Upper lobe of left lung (tissue), 6 donors: Measurements from ENCODE around the gene SPR. TPM values are rescaled to one million over a fixed set of nuclear protein-coding genes. Genes with fewer than 3 reads are reported as not detected.

Source experiments
- ATAC-seq, 2 donors: fragments of 200-7000 bp; cut with Tn5 transposase; one replicate each; pipeline ENCODE4 v1.9.1; 2022; ENCODE audit warnings: mild to moderate bottlenecking in 2 of 2, moderate library complexity in 2 of 2; ENCODE audit not compliant: low FRiP score in 2 of 2
- DNase-seq, 2 donors: peaks; one replicate each; pipeline ENCODE4 v3.0.0-alpha.2; 2019 to 2020
- H3K27ac ChIP-seq, 4 donors: fragments of 200-600 bp; sonication (generic); one replicate each; pipeline ENCODE4 v1.5.1; 2016 to 2019
- H3K27me3 ChIP-seq, 4 donors: fragments of 200-600 bp; sonication (generic); one replicate each; pipeline ENCODE4 v1.5.1; 2017 to 2019
- H3K36me3 ChIP-seq, 4 donors: fragments of 200-600 bp; sonication (generic); one replicate each; pipeline ENCODE4 v1.5.1; 2016 to 2019
- H3K4me1 ChIP-seq, 4 donors: fragments of 200-600 bp; sonication (generic); one replicate each; pipeline ENCODE4 v1.5.1; 2018 to 2019
- H3K4me3 ChIP-seq, 4 donors: fragments of 200-600 bp; sonication (generic); one replicate each; pipeline ENCODE4 v1.5.1; 2017 to 2019; ENCODE audit warnings: mild to moderate bottlenecking in 2 of 4, moderate library complexity in 1 of 4
- H3K9me3 ChIP-seq, 4 donors: fragments of 200-600 bp; sonication (generic); one replicate each; pipeline ENCODE4 v1.5.1; 2018 to 2019
- CTCF ChIP-seq, 6 experiments: fragments of 450-650 bp in 4 of 6; fragments of 200-600 bp in 2 of 6; sonication (generic) in 2 of 6; IDR thresholded peaks; one replicate each; pipeline ENCODE4 v1.5.1; 2016 to 2019; ENCODE audit warnings: antibody characterized with exemption in 6 of 6
- EP300 ChIP-seq, 4 donors: sonication (generic); formaldehyde crosslinking; IDR thresholded peaks; one replicate each; pipeline ENCODE4 v1.5.1; 2017; ENCODE audit warnings: antibody characterized with exemption in 4 of 4, control low read depth in 2 of 4
- POLR2A ChIP-seq, 4 donors: fragments of 450-650 bp; IDR thresholded peaks; one replicate each; pipeline ENCODE4 v1.5.1; 2016 to 2017; ENCODE audit warnings: antibody characterized with exemption in 4 of 4, mild to moderate bottlenecking in 2 of 4
- POLR2AphosphoS5 ChIP-seq, 2 donors: sonication (generic); formaldehyde crosslinking; IDR thresholded peaks; one replicate each; pipeline ENCODE4 v1.5.1; 2017; ENCODE audit warnings: antibody characterized with exemption in 2 of 2
- WGBS, 2 donors: methylation state at CpG; one replicate each; pipeline ENCODE4 v1.1.5; 2017 to 2018; 5-methylcytosine and 5-hydroxymethylcytosine counted together
- total RNA-seq, 6 donors: library from RNA; depleted of rRNA in 4 of 6; stranded (reverse); fragments of >200 nt in 4 of 6; gene quantifications; one replicate each; pipeline versions ENCODE4 v1.1.0 to v1.2.1, GENCODE V29; 2016 to 2021
- donor health status: DM: no; HTN: no; CAD: no; lungs with moderate emphysema.
- donor health status: DM: no; HTN: yes; CAD: no; lungs with severe emphysema.

The SPR gene
- total RNA-seq, 6 donors from 2014 or later: 26.2 to 49.2 (median 34.2) TPM

GRCh38 chr2:72887740-72888437 lies 681 bp downstream of the SPR start:
- TF ChIP-seq CTCF (IDR thresholded peaks at IDR 0.05): peak; percentile 64 to 88 (median 78)
- no peak for TF ChIP-seq EP300 (IDR thresholded peaks at IDR 0.05)

GRCh38 chr2:72888438-72889202 lies 1.4 kb downstream of the SPR start:
- WGBS, 2 donors: 89 to 90% methylated on average over 11 of the region's 11 CpGs
- H3K4me3 ChIP-seq: peak overlapping the region in 2 of 4 donors; percentile 81 to 93
- TF ChIP-seq POLR2AphosphoS5 (IDR thresholded peaks at IDR 0.05): no peak
- TF ChIP-seq EP300 (IDR thresholded peaks at IDR 0.05): no peak
- DNase-seq (peak in 1 of 2 donors; percentile 31), ATAC-seq (no peak)
- peaks cover 16 to 26% (median 21%) of the 10 kb centered on the region in 4 donors for H3K4me1 ChIP-seq
- H3K27ac ChIP-seq: no peak overlapping the region
- H3K27me3 ChIP-seq: no peaks in the 10 kb centered on the region
- H3K36me3 ChIP-seq: peaks cover 0 to 27% (median 10%) of the 10 kb centered on the region in 4 donors
- H3K9me3 ChIP-seq: no peaks in the 10 kb centered on the region

More at GRCh38 chr2:72887740-72888437, 681 bp downstream of the SPR start:
- Histone ChIP-seq H3K4me3 (peak overlapping the region; percentile 62 to 93 (median 73)), H3K27ac (peak overlapping the region; percentile 75 to 92 (median 86)), H3K36me3 (peaks cover 0 to 27% (median 10%) of the 10 kb centered on the region in 4 donors), H3K9me3 (no peaks in the 10 kb centered on the region), H3K4me1 (peaks cover 16 to 26% (median 21%) of the 10 kb centered on the region in 4 donors), H3K27me3 (no peaks in the 10 kb centered on the region)
- DNase-seq: peak; percentile 67 to 87
- ATAC-seq: peak; percentile 90 to 92
- WGBS, 2 donors: 8 to 14% methylated on average over 13 to 19 of the region's 21 CpGs

- TF ChIP-seq EP300 (IDR thresholded peaks at IDR 0.05) (no peak), POLR2AphosphoS5 (IDR thresholded peaks at IDR 0.05) (no peak), CTCF (IDR thresholded peaks at IDR 0.05) (no peak), POLR2A (IDR thresholded peaks at IDR 0.05) (no peak)
- DNase-seq: no peak
- Histone ChIP-seq H3K4me1 (peaks cover 16 to 26% (median 21%) of the 10 kb centered on the region in 4 donors), H3K4me3 (no peak overlapping the region), H3K27me3 (peaks cover 0 to 1% (median 0%) of the 10 kb centered on the region in 4 donors), H3K9me3 (no peaks in the 10 kb centered on the region), H3K27ac (no peak overlapping the region), H3K36me3 (peaks cover 0 to 27% (median 10%) of the 10 kb centered on the region in 4 donors)
- 90 to 91% methylated on average over 4 of the region's 4 CpGs for WGBS, 2 donors
- ATAC-seq: no peak
These were observed 2.8 kb downstream of the SPR start for GRCh38 chr2:72889991-72890390.

GRCh38 chr2:72891091-72891818 lies 4.0 kb downstream of the SPR start:
- H3K4me1 ChIP-seq: peaks cover 25 to 35% (median 28%) of the 10 kb centered on the region in 4 donors
- TF ChIP-seq POLR2AphosphoS5 (IDR thresholded peaks at IDR 0.05): no peak
- no peak overlapping the region for H3K4me3 ChIP-seq
- ATAC-seq (no peak), DNase-seq (no peak)
- 77 to 84% methylated on average over 8 of the region's 8 CpGs for WGBS, 2 donors
- peaks cover 0 to 3% (median 0%) of the 10 kb centered on the region in 4 donors for H3K27me3 ChIP-seq
- peaks cover 0 to 27% (median 10%) of the 10 kb centered on the region in 4 donors for H3K36me3 ChIP-seq
- no peak overlapping the region for H3K27ac ChIP-seq
- H3K9me3 ChIP-seq: no peaks in the 10 kb centered on the region

GRCh38 chr2:72892506-72893173 lies 5.4 kb downstream of the SPR start:
- 17 to 24% methylated on average over 9 to 10 of the region's 11 CpGs for WGBS, 2 donors
- DNase-seq: peak; percentile 68 to 70
- TF ChIP-seq CTCF (IDR thresholded peaks at IDR 0.05) (peak; percentile 46 to 80 (median 62)), POLR2A (IDR thresholded peaks at IDR 0.05) (no peak)
- Histone ChIP-seq H3K27me3 (peaks cover 0 to 3% (median 0%) of the 10 kb centered on the region in 4 donors), H3K36me3 (peaks cover 0 to 27% (median 10%) of the 10 kb centered on the region in 4 donors), H3K4me3 (no peak overlapping the region), H3K4me1 (peaks cover 19 to 28% (median 20%) of the 10 kb centered on the region in 4 donors), H3K9me3 (no peaks in the 10 kb centered on the region), H3K27ac (no peak overlapping the region)
- peak; percentile 72 to 79 for ATAC-seq
